DND-41 (cell line): Measurements from ENCODE around the gene RADIL.
"Not testable (repeated sequence)": the region's sequence is repeated elsewhere in the genome, so short reads cannot be mapped to it uniquely, and the experiment has no call there.

Experiments used
- ATAC-seq: fragments of 200-7000 bp; cut with Tn5 transposase; 3 replicates; pipeline ENCODE4 v1.9.1; 2021; ENCODE audit warnings: low read depth; ENCODE audit not compliant: insufficient read depth
- DNase-seq: peaks from one replicate; pipeline ENCODE4 v3.0.0-alpha.2; 2020
- H2AFZ ChIP-seq: 2 replicates; pipeline ENCODE4 v1.6.0; 2012; ENCODE audit warnings: low read depth, low read length
- H3K27ac ChIP-seq: 2 replicates; pipeline ENCODE4 v1.5.1; 2012; ENCODE audit warnings: low read length, inconsistent platforms
- H3K27me3 ChIP-seq: fragments of 200-600 bp; sonication (generic); 2 replicates; pipeline ENCODE4 v1.6.0; 2012; ENCODE audit warnings: low read length, mild to moderate bottlenecking, inconsistent platforms; ENCODE audit not compliant: insufficient read depth, poor library complexity
- H3K36me3 ChIP-seq: 2 replicates; pipeline ENCODE4 v1.5.1; 2012; ENCODE audit warnings: low read length, inconsistent platforms; ENCODE audit not compliant: insufficient read depth
- H3K4me1 ChIP-seq: 2 replicates; pipeline ENCODE4 v1.5.1; 2012; ENCODE audit warnings: mild to moderate bottlenecking, low read length; ENCODE audit not compliant: insufficient read depth
- H3K4me2 ChIP-seq: 2 replicates; pipeline ENCODE4 v1.6.0; 2012; ENCODE audit warnings: mild to moderate bottlenecking, moderate library complexity, low read length, inconsistent platforms; ENCODE audit not compliant: insufficient read depth
- H3K4me3 ChIP-seq, 2 experiments: fragments of 200-600 bp in 1 of 2; shearing (Covaris generic) in 1 of 2; 2 replicates each; pipeline ENCODE4 v1.5.1; 2012 to 2016; ENCODE audit warnings: inconsistent platforms in 2 of 2, low read length in 2 of 2, mild to moderate bottlenecking in 2 of 2, low read depth in 1 of 2, moderate library complexity in 1 of 2
- H3K79me2 ChIP-seq: 2 replicates; pipeline ENCODE4 v1.6.0; 2012; ENCODE audit warnings: low read length, inconsistent platforms; ENCODE audit not compliant: insufficient read depth
- H3K9ac ChIP-seq: 2 replicates; pipeline ENCODE4 v1.6.0; 2012; ENCODE audit warnings: low read depth, mild to moderate bottlenecking, inconsistent platforms, low read length, moderate library complexity
- H3K9me3 ChIP-seq: 2 replicates; pipeline ENCODE4 v1.5.1; 2012; ENCODE audit warnings: low read length, moderate library complexity, mild to moderate bottlenecking, inconsistent platforms; ENCODE audit not compliant: insufficient read depth, severe bottlenecking
- H4K20me1 ChIP-seq: 2 replicates; pipeline ENCODE4 v1.6.0; 2012; ENCODE audit warnings: low read length; ENCODE audit not compliant: insufficient read depth
- EZH2 ChIP-seq: IDR thresholded peaks from 3 replicates; pipeline ENCODE4 v1.6.1; 2012; ENCODE audit warnings: borderline replicate concordance, low read depth, mild to moderate bottlenecking, moderate library complexity, low read length, inconsistent platforms; ENCODE audit not compliant: severe bottlenecking
- TF ChIP-seq, protein P1 (sequence below): IDR thresholded peaks from 2 replicates; pipeline ENCODE4 v1.5.1; 2012; ENCODE audit warnings: borderline replicate concordance, low read length, moderate library complexity, mild to moderate bottlenecking; ENCODE audit not compliant: poor library complexity, severe bottlenecking; ENCODE audit errors: extremely low read depth

The RADIL gene

DNA sequence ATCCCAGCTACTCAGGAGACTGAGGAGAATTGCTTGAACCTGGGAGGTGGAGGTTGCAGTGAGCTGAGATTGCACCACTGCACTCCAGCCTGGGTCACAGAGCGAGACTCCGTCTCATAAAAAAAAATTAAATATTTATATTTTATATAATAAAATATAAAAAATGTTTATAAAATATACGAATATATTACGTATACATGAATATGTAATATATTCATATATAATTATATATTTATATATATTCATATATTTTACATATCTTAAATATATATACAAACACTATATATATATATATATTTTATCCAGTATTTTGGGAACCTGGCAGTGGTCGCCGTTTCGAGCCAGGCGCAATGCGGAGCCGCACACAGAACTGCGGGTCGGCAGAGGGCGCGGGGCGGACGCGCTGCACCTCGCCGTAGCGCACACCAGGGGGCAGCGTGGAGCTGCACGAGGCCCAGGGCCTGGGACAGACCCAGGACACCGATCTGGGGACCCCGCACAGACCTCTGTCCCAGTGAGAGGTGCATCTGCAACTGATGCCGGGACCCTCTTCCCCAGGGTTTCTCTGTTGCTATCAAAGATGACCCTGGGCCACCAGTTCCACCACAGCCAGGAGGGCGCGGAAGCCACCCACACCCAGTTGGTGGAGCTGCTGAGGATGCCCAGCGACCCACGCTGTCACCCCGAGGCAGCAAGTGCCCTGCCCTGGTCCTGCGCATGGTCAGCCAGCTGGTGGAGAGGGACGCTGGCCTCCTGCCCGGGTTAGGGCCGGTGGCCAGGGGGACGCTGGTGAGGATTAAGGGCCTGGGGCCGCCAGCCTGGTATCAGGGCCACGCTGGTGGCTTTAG, 85.4 kb downstream of the RADIL start:
- Histone ChIP-seq H3K27ac (no peak overlapping the region), H4K20me1 (no peaks in the 10 kb centered on the region), H3K79me2 (no peaks in the 10 kb centered on the region), H3K4me1 (no peaks in the 10 kb centered on the region), H2AFZ (no peak overlapping the region), H3K36me3 (no peaks in the 10 kb centered on the region), H3K4me3 (no peak overlapping the region), H3K9me3 (no peaks in the 10 kb centered on the region), H3K9ac (no peak overlapping the region), H3K27me3 (no peaks in the 10 kb centered on the region), H3K4me2 (no peak overlapping the region)
- DNase-seq: peak; percentile 54
- TF ChIP-seq EZH2: no peak
- TF ChIP-seq, protein P1, sequence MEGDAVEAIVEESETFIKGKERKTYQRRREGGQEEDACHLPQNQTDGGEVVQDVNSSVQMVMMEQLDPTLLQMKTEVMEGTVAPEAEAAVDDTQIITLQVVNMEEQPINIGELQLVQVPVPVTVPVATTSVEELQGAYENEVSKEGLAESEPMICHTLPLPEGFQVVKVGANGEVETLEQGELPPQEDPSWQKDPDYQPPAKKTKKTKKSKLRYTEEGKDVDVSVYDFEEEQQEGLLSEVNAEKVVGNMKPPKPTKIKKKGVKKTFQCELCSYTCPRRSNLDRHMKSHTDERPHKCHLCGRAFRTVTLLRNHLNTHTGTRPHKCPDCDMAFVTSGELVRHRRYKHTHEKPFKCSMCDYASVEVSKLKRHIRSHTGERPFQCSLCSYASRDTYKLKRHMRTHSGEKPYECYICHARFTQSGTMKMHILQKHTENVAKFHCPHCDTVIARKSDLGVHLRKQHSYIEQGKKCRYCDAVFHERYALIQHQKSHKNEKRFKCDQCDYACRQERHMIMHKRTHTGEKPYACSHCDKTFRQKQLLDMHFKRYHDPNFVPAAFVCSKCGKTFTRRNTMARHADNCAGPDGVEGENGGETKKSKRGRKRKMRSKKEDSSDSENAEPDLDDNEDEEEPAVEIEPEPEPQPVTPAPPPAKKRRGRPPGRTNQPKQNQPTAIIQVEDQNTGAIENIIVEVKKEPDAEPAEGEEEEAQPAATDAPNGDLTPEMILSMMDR: peak; percentile 71
- peak; percentile 88 for ATAC-seq

DNA sequence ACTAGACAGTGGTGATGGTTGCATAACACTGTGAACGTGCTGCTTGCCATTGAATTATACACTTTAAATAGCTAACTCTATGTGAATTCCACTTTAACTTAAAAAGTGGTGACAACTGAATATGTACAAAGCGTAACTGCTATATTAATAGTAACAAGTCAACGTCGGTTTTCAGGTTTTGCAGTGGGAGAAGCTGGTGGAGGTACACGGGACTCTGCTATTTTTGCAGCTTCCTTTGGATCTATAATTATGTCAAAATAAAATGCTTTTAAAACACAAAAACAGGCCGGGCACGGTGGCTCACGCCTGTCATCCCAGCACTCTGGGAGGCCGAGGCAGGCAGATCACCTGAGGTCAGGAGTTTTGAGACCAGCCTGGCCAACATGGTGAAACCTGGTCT, 87.1 kb downstream of the RADIL start:
- H2AFZ ChIP-seq: no peak overlapping the region
- no peak overlapping the region for H3K4me2 ChIP-seq
- H3K9me3 ChIP-seq: no peaks in the 10 kb centered on the region
- TF ChIP-seq EZH2: no peak
- TF ChIP-seq, protein P1: no peak
- H3K4me1 ChIP-seq: no peaks in the 10 kb centered on the region
- H3K36me3 ChIP-seq: peaks cover 13% of the 10 kb centered on the region
- H3K4me3 ChIP-seq: no peak overlapping the region
- no peaks in the 10 kb centered on the region for H4K20me1 ChIP-seq
- H3K79me2 ChIP-seq: no peaks in the 10 kb centered on the region
- DNase-seq: no peak
- no peak for ATAC-seq
- H3K27me3 ChIP-seq: no peaks in the 10 kb centered on the region
- H3K27ac ChIP-seq: no peak overlapping the region
- H3K9ac ChIP-seq: no peak overlapping the region

DNA sequence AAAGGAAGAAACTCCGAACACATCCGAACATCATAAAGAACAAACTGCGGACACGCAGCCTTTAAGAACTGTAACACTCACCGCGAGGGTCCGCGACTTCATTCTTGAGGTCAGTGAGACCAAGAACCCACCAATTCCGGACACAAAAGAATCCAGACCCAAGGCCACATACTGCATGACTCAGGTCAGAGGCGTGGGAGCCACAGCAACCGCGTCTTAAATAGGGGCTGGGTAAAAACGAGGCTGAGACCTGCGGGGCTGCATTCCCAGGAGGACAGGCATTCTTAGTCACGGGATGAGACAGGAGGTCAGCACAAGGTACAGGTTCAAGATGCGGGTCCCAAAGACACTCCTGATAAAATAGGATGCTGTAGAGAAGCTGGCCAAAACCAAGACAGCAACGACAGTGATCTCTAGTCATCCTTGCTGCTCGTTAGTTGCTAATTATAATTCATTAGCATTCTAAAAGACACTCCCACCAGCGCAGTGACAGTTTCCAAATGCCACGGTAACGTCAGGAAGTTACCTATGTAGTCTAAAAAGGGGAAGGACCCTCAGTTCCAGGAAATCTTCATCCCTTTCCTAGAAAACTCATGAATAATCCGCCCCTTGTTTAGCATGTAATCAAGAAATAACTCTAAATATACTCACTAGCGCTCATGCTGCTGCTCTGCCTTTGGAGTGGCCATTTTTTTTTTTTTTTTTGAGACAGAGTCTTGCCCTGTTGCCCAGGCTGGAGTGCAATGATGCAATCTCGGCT, 88.7 kb downstream of the RADIL start:
- Histone ChIP-seq H3K4me2 (no peak overlapping the region), H3K27ac (no peak overlapping the region), H3K36me3 (peaks cover 29% of the 10 kb centered on the region), H3K9me3 (no peaks in the 10 kb centered on the region), H3K4me3 (no peak overlapping the region), H4K20me1 (no peaks in the 10 kb centered on the region), H3K27me3 (no peaks in the 10 kb centered on the region), H3K9ac (no peak overlapping the region), H2AFZ (no peak overlapping the region), H3K4me1 (no peaks in the 10 kb centered on the region), H3K79me2 (no peaks in the 10 kb centered on the region)
- ATAC-seq: no peak
- TF ChIP-seq, protein P1: no peak
- TF ChIP-seq EZH2: no peak
- no peak for DNase-seq

DNA sequence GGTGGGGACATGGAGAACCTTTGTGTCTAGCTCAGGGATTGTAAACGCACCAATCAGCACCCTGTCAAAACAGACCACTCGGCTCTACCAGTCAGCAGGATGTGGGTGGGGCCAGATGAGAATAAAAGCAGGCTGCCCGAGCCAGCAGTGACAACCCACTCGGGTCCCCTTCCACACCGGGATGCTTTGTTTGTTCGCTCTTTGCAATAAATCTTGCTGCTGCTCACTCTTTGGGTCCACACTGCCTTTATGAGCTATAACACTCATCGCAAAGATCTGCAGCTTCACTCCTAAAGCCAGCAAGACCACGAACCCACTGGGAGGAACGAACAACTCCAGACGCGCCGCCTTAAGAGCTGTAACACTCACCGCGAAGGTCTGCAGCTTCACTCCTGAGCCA, 89.3 kb downstream of the RADIL start:
- H3K9me3 ChIP-seq, H3K27ac ChIP-seq, H3K4me3 ChIP-seq, H3K4me2 ChIP-seq, H3K79me2 ChIP-seq, DNase-seq, H4K20me1 ChIP-seq, ATAC-seq, H3K9ac ChIP-seq, H3K4me1 ChIP-seq, H3K27me3 ChIP-seq, H2AFZ ChIP-seq: not testable (repeated sequence)
- H3K36me3 ChIP-seq: peaks cover 35% of the 10 kb centered on the region

DNA sequence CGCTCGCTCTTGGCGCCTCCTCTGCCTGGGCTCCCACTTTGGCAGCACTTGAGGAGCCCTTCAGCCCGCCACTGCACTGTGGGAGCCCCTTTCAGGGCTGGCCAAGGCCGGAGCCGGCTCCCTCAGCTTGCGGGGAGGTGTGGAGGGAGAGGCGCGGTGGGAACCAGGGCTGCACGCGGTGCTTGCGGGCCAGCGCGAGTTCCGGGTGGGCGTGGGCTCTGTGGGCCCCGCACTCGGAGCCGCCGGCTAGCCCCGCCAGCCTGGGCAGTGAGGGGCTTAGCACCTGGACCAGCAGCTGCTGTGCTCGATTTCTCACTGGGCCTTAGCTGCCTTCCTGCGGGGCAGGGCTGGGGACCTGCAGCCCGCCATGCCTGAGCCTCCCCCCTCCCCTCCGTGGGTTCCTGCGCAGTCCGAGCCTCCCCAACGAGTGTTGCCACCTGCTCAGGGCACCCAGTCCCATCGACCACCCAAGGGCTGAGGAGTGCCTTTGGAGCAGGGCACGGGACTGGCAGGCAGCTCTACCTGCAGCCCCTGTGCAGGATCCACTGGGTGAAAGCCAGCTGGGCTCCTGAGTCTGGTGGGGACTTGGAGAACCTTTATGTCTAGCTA, 90.0 kb downstream of the RADIL start:
- not testable (repeated sequence) for H3K4me3 ChIP-seq, ATAC-seq, H3K79me2 ChIP-seq, DNase-seq, H3K9ac ChIP-seq, H2AFZ ChIP-seq, H3K4me1 ChIP-seq, H3K27me3 ChIP-seq, H3K27ac ChIP-seq, H3K9me3 ChIP-seq, H4K20me1 ChIP-seq, H3K4me2 ChIP-seq
- peaks cover 42% of the 10 kb centered on the region for H3K36me3 ChIP-seq
